NB4 (cell line): ENCODE data around the gene CASP10.

Experiments
- DNase-seq: peaks from one replicate; pipeline ENCODE4 v3.0.0; 2010; ENCODE audit warnings: low read depth
- H3K4me3 ChIP-seq: one replicate; pipeline ENCODE4 v1.5.1; 2011; ENCODE audit warnings: mild to moderate bottlenecking, low read depth, low read length, moderate library complexity
- MYC ChIP-seq: IDR thresholded peaks from 2 replicates; pipeline ENCODE4 v1.6.1; 2011; ENCODE audit warnings: low read depth, low read length
- POLR2A ChIP-seq: IDR thresholded peaks from 2 replicates; pipeline ENCODE4 v1.6.1; 2011; ENCODE audit warnings: mild to moderate bottlenecking; ENCODE audit not compliant: insufficient read length; ENCODE audit errors: extremely low read depth
- TF ChIP-seq, protein P1 (sequence below): IDR thresholded peaks from 2 replicates; pipeline ENCODE4 v1.6.1; 2011; ENCODE audit warnings: low read depth, low read length
- TF ChIP-seq, protein P2 (sequence below): IDR thresholded peaks from one replicate; pipeline ENCODE4 v1.5.1; 2012; ENCODE audit warnings: low read depth, low read length

The CASP10 gene

DNA sequence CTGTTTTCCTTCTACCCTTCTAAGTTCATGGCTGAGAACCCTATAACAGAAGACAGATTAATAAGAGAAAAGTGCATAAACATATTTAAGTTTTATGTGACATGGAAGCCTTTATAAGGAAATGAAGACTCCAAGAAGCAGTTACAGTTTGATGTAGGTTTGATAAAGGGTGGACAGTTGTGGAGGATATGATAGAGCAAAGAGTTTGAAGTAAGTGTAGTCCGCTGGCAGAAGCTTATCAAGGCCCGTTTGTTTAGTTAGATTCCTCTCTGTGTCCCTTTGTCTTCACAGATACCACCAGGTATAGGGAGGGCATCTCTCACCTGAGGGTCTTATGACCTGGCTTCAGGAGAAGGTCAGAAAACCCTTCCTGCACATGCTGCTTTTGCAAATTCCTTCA is 66.9 kb downstream of the CASP10 start:
- TF ChIP-seq MYC = no peak
- TF ChIP-seq, protein P1, sequence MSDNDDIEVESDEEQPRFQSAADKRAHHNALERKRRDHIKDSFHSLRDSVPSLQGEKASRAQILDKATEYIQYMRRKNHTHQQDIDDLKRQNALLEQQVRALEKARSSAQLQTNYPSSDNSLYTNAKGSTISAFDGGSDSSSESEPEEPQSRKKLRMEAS = no peak
- TF ChIP-seq, protein P2, sequence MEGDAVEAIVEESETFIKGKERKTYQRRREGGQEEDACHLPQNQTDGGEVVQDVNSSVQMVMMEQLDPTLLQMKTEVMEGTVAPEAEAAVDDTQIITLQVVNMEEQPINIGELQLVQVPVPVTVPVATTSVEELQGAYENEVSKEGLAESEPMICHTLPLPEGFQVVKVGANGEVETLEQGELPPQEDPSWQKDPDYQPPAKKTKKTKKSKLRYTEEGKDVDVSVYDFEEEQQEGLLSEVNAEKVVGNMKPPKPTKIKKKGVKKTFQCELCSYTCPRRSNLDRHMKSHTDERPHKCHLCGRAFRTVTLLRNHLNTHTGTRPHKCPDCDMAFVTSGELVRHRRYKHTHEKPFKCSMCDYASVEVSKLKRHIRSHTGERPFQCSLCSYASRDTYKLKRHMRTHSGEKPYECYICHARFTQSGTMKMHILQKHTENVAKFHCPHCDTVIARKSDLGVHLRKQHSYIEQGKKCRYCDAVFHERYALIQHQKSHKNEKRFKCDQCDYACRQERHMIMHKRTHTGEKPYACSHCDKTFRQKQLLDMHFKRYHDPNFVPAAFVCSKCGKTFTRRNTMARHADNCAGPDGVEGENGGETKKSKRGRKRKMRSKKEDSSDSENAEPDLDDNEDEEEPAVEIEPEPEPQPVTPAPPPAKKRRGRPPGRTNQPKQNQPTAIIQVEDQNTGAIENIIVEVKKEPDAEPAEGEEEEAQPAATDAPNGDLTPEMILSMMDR = no peak
- TF ChIP-seq POLR2A = no peak
- no peak overlapping the region for H3K4me3 ChIP-seq
- DNase-seq = no peak

DNA sequence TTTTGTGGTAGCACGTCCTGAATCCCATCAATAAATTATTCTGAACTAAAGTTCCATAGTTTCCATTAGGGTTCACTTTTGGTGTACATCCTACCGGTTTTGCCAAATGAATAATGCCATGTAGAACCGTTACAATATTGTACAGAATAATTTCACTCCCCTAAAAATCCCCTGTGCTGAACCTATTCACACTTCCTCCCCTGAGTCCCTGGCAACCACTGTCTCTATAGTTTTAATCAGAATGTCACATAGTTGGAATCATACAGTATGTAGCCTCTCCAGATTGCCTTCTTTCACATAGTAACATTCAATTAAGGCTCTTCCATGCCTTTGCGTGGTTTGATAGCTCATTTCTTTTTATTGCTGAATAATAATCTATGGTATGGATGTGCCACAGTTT is 67.8 kb downstream of the CASP10 start:
- TF ChIP-seq, protein P1 = no peak
- TF ChIP-seq, protein P2 = no peak
- no peak for TF ChIP-seq POLR2A
- no peak for TF ChIP-seq MYC
- H3K4me3 ChIP-seq = no peak overlapping the region
- DNase-seq = no peak

DNA sequence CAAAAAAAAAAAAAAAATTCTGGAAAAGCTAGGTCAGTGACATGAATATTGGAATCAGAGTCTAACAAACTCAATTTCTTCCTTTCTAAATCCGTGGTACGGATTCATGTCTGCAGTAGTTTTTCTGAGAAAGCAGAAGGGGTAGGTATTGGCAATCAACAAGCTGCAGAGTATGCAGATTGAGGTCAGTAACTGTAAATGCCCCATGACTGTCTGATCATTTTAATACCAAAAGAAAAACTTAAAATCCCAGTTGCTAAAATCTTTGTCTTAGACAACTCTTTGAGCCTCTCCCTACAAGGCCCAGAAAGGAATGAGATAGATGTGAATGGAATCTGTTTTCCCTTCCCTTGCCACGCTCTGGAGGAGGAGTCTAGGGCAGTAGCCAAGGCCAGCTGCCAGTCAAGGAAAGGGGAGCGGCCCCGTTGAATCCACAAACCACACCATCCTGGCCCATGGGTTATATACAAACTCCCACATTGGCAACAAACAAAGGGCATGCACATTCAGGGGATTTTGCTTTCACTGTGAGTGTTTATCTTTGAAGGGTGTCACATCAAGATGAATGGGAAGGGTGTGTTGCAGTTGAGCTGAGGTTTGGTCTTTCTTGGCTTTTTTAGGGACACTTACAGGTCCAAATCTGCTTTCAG is 71.3 kb downstream of the CASP10 start:
- DNase-seq = peak; percentile 37

DNA sequence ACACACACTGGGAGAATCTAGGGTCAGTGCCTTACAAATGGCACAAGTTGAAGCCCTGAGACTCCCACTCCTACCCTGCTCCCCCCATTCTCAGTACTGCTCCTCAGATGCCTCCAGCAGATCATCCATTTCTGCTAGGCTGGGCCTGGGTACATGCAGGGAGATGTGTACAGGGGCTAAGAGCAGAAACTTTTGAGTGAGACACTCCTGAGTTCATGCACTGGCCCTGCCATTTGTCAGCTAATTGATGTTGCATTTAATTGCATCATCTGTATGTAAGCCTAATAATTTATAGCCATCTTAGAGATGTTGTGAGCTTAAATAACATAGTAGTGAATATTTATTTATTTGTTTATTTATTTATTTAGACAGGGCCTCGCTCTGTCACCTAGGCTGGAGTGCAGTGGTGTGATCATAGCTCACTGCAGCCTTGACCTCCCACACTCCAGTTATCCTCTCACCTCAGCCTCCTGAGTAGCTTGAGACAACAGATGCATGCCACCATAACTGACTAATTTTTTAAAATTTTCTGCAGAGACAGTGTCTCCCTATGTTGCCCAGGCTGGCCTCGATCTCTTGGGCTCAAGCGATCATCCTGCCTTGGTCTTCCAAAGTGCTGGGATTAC is 72.6 kb downstream of the CASP10 start:
- no peak overlapping the region for H3K4me3 ChIP-seq
- TF ChIP-seq, protein P2 = no peak
- DNase-seq = no peak

More for the DNA sequence above, 71.3 kb downstream of the CASP10 start:
- no peak overlapping the region for H3K4me3 ChIP-seq
- TF ChIP-seq, protein P2 = no peak
- TF ChIP-seq, protein P1 = no peak
- TF ChIP-seq POLR2A (no peak), MYC (no peak)

DNA sequence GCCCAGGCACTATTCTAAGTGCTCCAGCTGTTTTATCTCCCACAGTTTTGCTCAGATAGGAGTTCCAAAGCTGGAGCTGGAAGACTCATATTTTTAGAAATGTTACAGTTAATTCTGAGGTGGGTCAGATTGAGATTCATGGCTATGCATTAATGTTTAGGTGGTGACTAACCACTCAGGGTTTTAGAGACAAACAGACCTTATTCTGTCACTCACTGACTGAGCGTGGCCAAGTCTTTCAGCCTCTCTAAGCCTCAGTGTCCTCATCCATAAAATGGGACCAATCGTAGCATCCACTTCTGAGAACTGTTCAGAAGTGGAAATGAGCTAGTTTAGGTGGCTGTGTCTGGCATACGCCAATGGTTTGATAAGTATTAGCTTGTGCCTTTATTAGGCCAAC is 73.1 kb downstream of the CASP10 start:
- no peak for DNase-seq
- TF ChIP-seq, protein P2 = no peak
- TF ChIP-seq POLR2A (no peak), MYC (no peak)
- TF ChIP-seq, protein P1 = no peak
- H3K4me3 ChIP-seq = no peak overlapping the region
